PC-3 (cell line): ENCODE measurements around the gene ATP6V1F.

ENCODE experiments used
- EZH2 ChIP-seq: fragments of 300-600 bp; sonication (generic); IDR thresholded peaks from one replicate; pipeline ENCODE4 v1.6.1; 2017; ENCODE audit warnings: antibody characterized with exemption, mild to moderate bottlenecking, low read length; ENCODE audit not compliant: unreplicated experiment
- TF ChIP-seq, protein P1 (sequence below): fragments of 300-600 bp; sonication (generic); conservative IDR thresholded peaks from 2 replicates; pipeline ENCODE4 v1.5.1; 2017; ENCODE audit warnings: antibody characterized with exemption, low read depth, mild to moderate bottlenecking, low read length

DNA sequence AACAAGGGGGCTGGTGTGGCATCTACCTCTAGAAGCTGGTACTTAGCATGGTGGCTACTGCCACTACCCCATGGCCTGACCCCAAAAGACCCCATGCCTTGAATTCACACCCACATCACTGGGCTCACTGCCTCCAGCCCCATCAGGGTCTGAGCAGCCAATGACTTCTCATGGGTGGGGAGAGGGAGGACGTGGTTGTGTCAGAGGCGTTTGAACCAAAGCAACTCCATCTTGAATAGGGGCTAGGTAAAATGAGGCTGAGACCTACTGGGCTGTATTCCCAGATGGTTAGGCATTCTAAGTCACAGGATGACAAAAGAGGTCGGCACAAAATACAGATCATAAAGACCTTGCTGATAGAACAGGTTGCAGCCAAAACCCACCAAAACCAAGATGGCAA lies 32.7 kb downstream of the ATP6V1F start:
- TF ChIP-seq, protein P1, sequence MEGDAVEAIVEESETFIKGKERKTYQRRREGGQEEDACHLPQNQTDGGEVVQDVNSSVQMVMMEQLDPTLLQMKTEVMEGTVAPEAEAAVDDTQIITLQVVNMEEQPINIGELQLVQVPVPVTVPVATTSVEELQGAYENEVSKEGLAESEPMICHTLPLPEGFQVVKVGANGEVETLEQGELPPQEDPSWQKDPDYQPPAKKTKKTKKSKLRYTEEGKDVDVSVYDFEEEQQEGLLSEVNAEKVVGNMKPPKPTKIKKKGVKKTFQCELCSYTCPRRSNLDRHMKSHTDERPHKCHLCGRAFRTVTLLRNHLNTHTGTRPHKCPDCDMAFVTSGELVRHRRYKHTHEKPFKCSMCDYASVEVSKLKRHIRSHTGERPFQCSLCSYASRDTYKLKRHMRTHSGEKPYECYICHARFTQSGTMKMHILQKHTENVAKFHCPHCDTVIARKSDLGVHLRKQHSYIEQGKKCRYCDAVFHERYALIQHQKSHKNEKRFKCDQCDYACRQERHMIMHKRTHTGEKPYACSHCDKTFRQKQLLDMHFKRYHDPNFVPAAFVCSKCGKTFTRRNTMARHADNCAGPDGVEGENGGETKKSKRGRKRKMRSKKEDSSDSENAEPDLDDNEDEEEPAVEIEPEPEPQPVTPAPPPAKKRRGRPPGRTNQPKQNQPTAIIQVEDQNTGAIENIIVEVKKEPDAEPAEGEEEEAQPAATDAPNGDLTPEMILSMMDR, result no peak
- no peak for TF ChIP-seq EZH2
